ENCODE data around the gene TCF7. TPM values are rescaled to one million over a fixed set of nuclear protein-coding genes. Genes with fewer than 3 reads are reported as not detected.

The TCF7 gene
- polyA plus RNA-seq, 6 donors from 2014 or later: 0.34 to 3.7 (median 2.4) TPM

- Mint-ChIP-seq H3K4me1 (peaks cover 19 to 42% (median 33%) of the 10 kb centered on the region in 3 donors), H3K27ac (no peak overlapping the region), H3K27me3 (no peaks in the 10 kb centered on the region), H3K36me3 (no peaks in the 10 kb centered on the region), H3K4me3 (no peak overlapping the region), H3K9me3 (no peaks in the 10 kb centered on the region)
- DNase-seq: no peak
- ATAC-seq (ENCODE audit: low read depth in 2 of 2): no peak
Measured at GRCh38 chr5:134095887-134096589, 18.4 kb upstream of the TCF7 start.

- Mint-ChIP-seq H3K27ac (peak overlapping the region in 1 of 6 donors; percentile 39), H3K4me1 (peaks cover 20 to 39% (median 36%) of the 10 kb centered on the region in 3 donors), H3K4me3 (no peak overlapping the region), H3K36me3 (no peaks in the 10 kb centered on the region), H3K27me3 (no peaks in the 10 kb centered on the region), H3K9me3 (no peaks in the 10 kb centered on the region)
- no peak for DNase-seq
- no peak for ATAC-seq (ENCODE audit: low read depth in 2 of 2)
Measured at GRCh38 chr5:134097211-134097749, 17.2 kb upstream of the TCF7 start.

DNA sequence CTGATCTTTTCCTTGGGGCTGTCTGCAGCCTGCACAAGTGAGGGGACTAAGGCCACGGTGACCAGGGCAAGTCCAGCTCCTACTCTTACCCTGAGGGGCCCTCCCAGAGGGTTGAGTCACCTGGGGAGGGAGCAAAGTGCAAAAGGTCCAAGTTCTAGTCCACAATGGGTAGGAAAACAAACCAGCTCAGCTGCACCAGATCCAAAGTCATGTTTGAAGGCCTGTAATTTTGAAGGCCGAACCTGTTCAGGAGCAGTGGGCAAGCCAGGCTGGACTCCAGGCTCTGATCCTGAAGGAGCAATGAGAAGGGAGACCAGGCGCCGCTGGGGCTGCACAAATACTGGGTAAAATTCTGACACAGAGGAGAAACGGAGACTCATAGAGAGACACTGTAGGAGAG, 15.8 kb upstream of the TCF7 start:
- Mint-ChIP-seq H3K27me3 (no peaks in the 10 kb centered on the region), H3K27ac (peak overlapping the region in 4 of 6 donors; percentile 26 to 69 (median 52)), H3K4me3 (peak overlapping the region in 2 of 8 donors; percentile 8 to 33), H3K9me3 (no peaks in the 10 kb centered on the region), H3K36me3 (no peaks in the 10 kb centered on the region), H3K4me1 (peaks cover 20 to 39% (median 32%) of the 10 kb centered on the region in 3 donors)
- no peak for DNase-seq
- ATAC-seq (ENCODE audit: low read depth in 2 of 2): no peak

GRCh38 chr5:134099288-134099872, 15.1 kb upstream of the TCF7 start:
- ATAC-seq (ENCODE audit: low read depth in 2 of 2) (no peak), DNase-seq (no peak)
- no peaks in the 10 kb centered on the region for H3K36me3 Mint-ChIP-seq
- H3K4me1 Mint-ChIP-seq: peaks cover 20 to 39% (median 32%) of the 10 kb centered on the region in 3 donors
- no peaks in the 10 kb centered on the region for H3K27me3 Mint-ChIP-seq
- peak overlapping the region in 6 of 8 donors; percentile 48 to 83 (median 68) for H3K4me3 Mint-ChIP-seq
- H3K27ac Mint-ChIP-seq: peak overlapping the region in 5 of 6 donors; percentile 83 to 99 (median 98)
- no peaks in the 10 kb centered on the region for H3K9me3 Mint-ChIP-seq

- Mint-ChIP-seq H3K36me3 (no peaks in the 10 kb centered on the region), H3K27ac (peak overlapping the region; percentile 83 to 99 (median 95)), H3K4me3 (peak overlapping the region in 7 of 8 donors; percentile 5 to 90 (median 71)), H3K27me3 (no peaks in the 10 kb centered on the region), H3K9me3 (no peaks in the 10 kb centered on the region), H3K4me1 (peaks cover 20 to 39% (median 32%) of the 10 kb centered on the region in 3 donors)
- DNase-seq (no peak), ATAC-seq (ENCODE audit: low read depth in 2 of 2) (peak; percentile 1 to 6)
Measured at GRCh38 chr5:134099939-134100282, 14.6 kb upstream of the TCF7 start.

DNA sequence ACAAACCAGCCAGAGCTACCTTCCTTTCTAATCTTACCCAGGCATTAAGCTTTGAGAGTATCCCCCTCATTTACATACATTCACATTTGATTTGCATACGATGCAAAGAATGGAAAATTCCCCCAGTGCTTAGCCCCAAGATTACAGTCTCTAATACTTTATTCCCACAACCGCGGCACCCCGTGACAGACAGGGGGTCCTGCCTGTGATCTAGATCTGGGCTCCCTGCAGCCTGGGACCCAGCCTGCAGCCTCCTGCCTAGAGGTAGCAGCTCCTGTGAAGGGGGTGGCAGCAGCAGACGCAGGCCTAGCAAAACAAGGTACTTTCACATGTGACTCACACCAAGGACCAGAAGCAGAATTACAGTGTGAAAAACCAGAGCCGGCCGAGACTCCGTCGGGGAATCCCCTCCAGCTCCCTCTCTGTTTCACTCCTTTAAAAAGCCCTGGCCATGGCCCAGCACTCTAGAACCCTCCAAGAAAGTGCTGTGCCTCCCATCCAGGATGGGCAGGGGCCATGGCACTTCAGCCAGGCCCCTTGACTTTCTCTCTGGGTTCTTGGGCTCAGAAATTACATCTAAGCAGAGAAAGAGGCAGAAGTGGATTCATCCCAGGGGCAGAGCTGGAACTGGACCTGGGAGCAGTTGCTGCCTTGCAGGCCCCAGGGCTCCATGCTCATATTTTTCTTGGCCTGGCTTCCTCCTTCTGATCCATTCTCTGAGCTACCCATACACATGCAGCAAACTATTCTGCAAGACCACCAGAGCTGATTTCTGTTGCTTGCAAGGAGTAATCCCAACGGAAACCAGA, 14.0 kb upstream of the TCF7 start:
- Mint-ChIP-seq H3K4me1 (peaks cover 20 to 39% (median 32%) of the 10 kb centered on the region in 3 donors), H3K9me3 (no peaks in the 10 kb centered on the region), H3K27ac (peak overlapping the region; percentile 83 to 99 (median 95)), H3K4me3 (peak overlapping the region; percentile 15 to 90 (median 77)), H3K27me3 (no peaks in the 10 kb centered on the region), H3K36me3 (no peaks in the 10 kb centered on the region)
- ATAC-seq (ENCODE audit: low read depth in 2 of 2): peak; percentile 79 to 85
- DNase-seq: peak; percentile 74

DNA sequence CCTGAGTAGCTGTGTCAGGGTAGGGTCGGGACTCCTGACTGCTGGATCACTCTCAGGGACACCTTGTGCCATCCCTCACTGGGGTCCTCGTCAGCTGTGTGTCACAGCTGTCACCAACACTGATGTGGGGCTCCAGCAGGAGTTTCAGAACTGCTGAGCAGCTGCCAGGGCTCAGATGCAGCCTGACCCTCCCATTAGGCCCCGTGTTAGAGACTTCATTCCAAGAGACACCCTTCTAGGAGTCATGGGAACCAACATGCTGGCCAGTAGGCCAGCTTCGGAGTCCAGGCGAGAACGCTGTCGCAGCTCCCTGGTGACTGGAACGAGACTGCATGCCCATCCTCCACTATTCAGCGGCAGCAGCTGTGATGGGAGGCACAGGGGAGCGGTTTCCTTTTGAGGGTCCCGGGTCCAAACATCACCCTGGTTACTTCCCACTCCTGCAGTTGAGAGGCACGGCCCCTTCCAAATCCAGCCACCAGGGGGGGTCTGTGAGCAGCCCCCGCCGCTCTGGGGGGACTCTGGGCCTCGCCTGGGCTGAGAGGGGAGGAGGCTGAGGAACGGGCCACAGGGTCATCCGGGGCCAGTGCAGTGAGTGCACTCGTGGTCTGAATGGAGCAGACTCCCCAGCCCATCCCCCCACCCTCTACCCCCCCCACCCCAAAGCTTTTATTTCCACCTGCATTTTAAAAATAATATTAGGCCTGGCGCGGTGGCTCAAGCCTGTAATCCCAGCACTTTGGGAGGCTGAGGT, 12.6 kb upstream of the TCF7 start:
- peak overlapping the region in 2 of 6 donors; percentile 34 to 56 for H3K27ac Mint-ChIP-seq
- peak overlapping the region in 3 of 8 donors; percentile 16 to 44 (median 42) for H3K4me3 Mint-ChIP-seq
- peaks cover 20 to 39% (median 32%) of the 10 kb centered on the region in 3 donors for H3K4me1 Mint-ChIP-seq
- ATAC-seq (ENCODE audit: low read depth in 2 of 2): peak; percentile 46 to 67
- no peaks in the 10 kb centered on the region for H3K27me3 Mint-ChIP-seq
- peak; percentile 71 for DNase-seq
- no peaks in the 10 kb centered on the region for H3K36me3 Mint-ChIP-seq
- H3K9me3 Mint-ChIP-seq: no peaks in the 10 kb centered on the region

DNA sequence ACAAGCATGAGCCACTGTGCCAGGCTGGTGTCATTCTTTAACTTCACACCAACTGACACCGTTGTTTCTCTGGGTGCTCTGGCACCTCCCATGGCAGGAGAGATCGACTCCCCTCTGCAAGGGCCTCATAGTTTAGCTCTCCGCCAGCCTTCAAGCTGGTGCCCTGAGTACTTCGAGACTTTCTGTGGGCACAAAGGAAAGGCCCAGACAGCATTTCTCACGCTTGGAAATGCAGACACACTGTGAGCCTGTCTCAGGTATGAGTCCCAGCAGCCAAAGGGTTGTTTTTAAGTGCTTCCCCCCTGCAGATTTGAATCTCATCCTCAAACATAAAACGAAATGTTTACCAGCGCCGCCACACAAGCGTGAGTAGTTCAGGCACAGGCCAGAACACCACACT, 11.1 kb upstream of the TCF7 start:
- Mint-ChIP-seq H3K4me3 (no peak overlapping the region), H3K9me3 (no peaks in the 10 kb centered on the region), H3K27ac (peak overlapping the region in 1 of 6 donors; percentile 18), H3K4me1 (peaks cover 20 to 36% (median 32%) of the 10 kb centered on the region in 3 donors), H3K27me3 (peaks cover 0 to 3% (median 0%) of the 10 kb centered on the region in 3 donors), H3K36me3 (no peaks in the 10 kb centered on the region)
- DNase-seq (no peak), ATAC-seq (ENCODE audit: low read depth in 2 of 2) (no peak)

DNA sequence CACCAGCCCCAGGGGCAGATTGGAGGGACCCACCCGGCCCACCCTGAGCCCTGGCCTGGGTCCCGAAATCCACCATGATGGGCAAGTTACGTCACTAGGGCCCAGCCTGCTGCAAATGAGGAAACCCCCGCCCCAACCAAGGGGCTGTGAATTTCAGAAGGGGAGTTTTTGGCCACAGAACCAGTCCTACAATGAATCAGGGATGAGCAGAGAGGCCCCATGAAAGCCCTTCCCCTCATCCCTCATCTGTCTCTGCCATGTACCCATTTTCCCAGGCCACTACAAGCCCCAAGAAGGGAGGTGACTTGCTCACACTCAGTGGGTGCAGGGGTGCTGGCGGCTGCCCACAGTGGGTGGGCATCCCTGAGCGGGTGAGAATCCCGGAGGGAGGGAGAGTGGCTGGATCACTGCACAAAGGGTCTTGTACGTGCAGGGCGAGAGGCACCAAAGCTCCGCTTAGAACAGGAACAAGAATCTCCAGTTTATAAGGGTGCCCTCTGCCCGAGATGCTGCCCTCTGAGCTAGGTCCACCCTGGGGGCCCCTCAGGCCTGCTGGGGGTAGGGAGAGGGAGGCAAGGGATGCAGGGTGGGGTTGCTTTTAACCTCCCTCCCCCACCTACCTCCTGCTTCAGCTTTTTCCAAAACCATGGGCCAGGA, 10.4 kb upstream of the TCF7 start:
- ATAC-seq (ENCODE audit: low read depth in 2 of 2) (no peak), DNase-seq (no peak)
- H3K27me3 Mint-ChIP-seq: peaks cover 0 to 4% (median 0%) of the 10 kb centered on the region in 3 donors
- no peaks in the 10 kb centered on the region for H3K36me3 Mint-ChIP-seq
- no peak overlapping the region for H3K27ac Mint-ChIP-seq
- peaks cover 20 to 29% (median 27%) of the 10 kb centered on the region in 3 donors for H3K4me1 Mint-ChIP-seq
- H3K9me3 Mint-ChIP-seq: no peaks in the 10 kb centered on the region
- no peak overlapping the region for H3K4me3 Mint-ChIP-seq

DNA sequence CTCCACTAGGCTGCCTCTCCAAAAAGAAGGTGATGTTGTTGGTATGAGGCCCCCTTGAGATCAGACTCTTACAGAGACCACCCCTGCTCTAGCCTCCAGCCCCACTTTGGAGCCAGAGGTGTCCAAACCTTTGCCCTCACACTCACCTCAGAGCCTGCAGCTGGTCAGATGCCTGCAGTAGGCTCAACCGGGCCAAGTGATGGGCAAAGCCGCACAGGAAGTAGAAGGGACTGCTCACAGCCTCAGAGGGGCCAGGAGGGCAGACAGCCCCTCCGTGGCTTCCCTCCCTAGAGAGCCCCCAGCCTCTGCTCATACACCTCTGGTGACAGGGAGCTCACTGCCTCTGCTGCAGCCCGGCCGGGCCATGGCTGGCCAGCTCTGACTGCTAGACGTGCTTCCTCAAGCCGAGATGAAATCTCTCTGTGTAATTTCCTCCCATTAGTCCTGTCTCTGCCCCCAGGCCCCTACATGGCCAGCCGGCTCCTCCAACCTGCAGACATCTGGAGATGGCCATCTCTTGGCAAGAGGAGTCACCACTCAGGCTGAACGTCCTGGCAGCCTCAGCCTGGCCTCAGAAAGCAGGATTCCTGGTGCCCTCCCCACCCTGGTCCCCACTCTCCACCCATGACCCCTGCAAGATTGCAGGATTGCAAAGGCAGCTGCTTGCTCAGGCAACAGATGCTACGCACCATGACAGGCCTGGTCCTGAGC, 7.3 kb upstream of the TCF7 start:
- Mint-ChIP-seq H3K4me3 (no peak overlapping the region), H3K9me3 (no peaks in the 10 kb centered on the region), H3K4me1 (no peaks in the 10 kb centered on the region), H3K27me3 (peaks cover 6 to 17% (median 11%) of the 10 kb centered on the region in 3 donors), H3K27ac (no peak overlapping the region), H3K36me3 (no peaks in the 10 kb centered on the region)
- DNase-seq (no peak), ATAC-seq (ENCODE audit: low read depth in 2 of 2) (no peak)

DNA sequence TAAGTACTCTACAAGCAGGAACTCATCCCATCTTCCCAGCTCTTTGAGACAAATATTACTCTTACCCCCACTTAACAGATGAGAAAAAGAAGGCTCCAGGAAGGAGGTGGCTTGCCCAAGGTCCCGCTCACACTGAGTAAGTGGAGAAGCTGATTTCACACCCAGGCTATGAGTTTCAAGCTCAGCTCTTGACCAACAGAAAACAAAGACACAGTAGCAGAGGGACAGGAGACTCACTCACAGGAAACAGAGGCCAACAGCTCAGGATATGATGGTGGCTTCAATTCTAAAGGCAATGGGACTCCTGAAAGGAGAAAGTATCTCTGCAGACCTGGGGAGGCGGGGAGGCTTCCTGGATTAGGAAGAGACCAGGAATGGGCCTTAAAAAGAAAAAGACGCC, 6.7 kb upstream of the TCF7 start:
- H3K9me3 Mint-ChIP-seq: no peaks in the 10 kb centered on the region
- peaks cover 0 to under 1% (median 0%) of the 10 kb centered on the region in 3 donors for H3K4me1 Mint-ChIP-seq
- no peaks in the 10 kb centered on the region for H3K36me3 Mint-ChIP-seq
- no peak overlapping the region for H3K4me3 Mint-ChIP-seq
- H3K27me3 Mint-ChIP-seq: peaks cover 11 to 22% (median 12%) of the 10 kb centered on the region in 3 donors
- no peak overlapping the region for H3K27ac Mint-ChIP-seq
- DNase-seq (no peak), ATAC-seq (ENCODE audit: low read depth in 2 of 2) (no peak)

DNA sequence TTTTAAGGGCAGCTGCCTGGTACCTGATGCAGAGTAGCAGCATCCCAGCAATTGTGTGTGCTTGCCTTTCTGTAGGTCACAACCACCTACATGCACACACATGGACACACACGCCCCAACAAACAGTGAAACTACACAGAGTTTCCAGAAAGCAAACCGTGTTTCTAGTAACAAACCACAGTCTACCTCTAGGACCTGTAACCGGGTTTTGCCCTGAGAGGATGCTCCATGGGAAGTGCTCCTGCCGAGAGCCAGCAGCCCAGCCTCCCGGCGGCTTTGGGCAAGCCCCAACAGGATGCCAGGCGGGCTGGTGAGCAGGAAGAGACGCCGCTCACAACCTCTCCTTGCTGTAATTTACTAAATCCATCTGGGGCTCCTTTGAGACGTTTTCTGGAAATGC, 4.1 kb upstream of the TCF7 start:
- Mint-ChIP-seq H3K36me3 (no peaks in the 10 kb centered on the region), H3K27me3 (peaks cover 19 to 36% (median 20%) of the 10 kb centered on the region in 3 donors), H3K9me3 (no peaks in the 10 kb centered on the region), H3K27ac (peak overlapping the region in 1 of 6 donors; percentile 29), H3K4me1 (peaks cover 8 to 13% (median 11%) of the 10 kb centered on the region in 3 donors), H3K4me3 (no peak overlapping the region)
- no peak for ATAC-seq (ENCODE audit: low read depth in 2 of 2)
- DNase-seq: no peak
